Caco-2 (cell line): ENCODE results near the gene SORCS2. TPM values are rescaled to one million over a fixed set of nuclear protein-coding genes. Genes with fewer than 3 reads are reported as not detected.

Experiments
- BruUV-seq: library from RNA; stranded (reverse); fragments of 400-500 nt; replicated peaks from 2 replicates; lab custom pipeline; 2021; lab: Mats Ljungman, UMichigan
- CTCF ChIA-PET: fragments of 300-600 bp; sonication (Branson Sonifier 250); formaldehyde crosslinking; loops from one replicate; lab custom pipeline; 2022; ENCODE audit warnings: antibody characterized with exemption; lab: Charles Lee
- POLR2A ChIA-PET: fragments of 300-600 bp; sonication (Branson Sonifier 250); formaldehyde crosslinking; loops from one replicate; lab custom pipeline; 2022; ENCODE audit warnings: antibody characterized with exemption; lab: Charles Lee
- DNase-seq, 2 experiments: peaks; one replicate each; pipeline versions ENCODE4 v3.0.0 to v3.0.0-alpha.2; 2020 to 2022
- H3K27me3 ChIP-seq: replicated peaks from 2 replicates; pipeline ENCODE4 v1.6.0; 2011; ENCODE audit warnings: low read length; ENCODE audit not compliant: control insufficient read depth, insufficient read depth
- H3K36me3 ChIP-seq: 2 replicates; pipeline ENCODE4 v1.5.1; 2011; ENCODE audit warnings: low read length; ENCODE audit not compliant: control insufficient read depth, insufficient read depth
- H3K4me1 ChIP-seq: fragments of 250-450 bp; sonication (Bioruptor Pico); 2 replicates; pipeline ENCODE4 v1.5.1; 2020; ENCODE audit warnings: mild to moderate bottlenecking
- H3K4me3 ChIP-seq: 2 replicates; pipeline ENCODE4 v1.5.1; 2011; ENCODE audit warnings: low read depth, mild to moderate bottlenecking, control low read depth, low read length
- H3K9me3 ChIP-seq: fragments of 250-450 bp; sonication (Bioruptor Pico); 2 replicates; pipeline ENCODE4 v1.5.1; 2020; ENCODE audit warnings: mild to moderate bottlenecking, moderate library complexity
- H3K27ac Mint-ChIP-seq: one replicate; pipeline ENCODE4 v1.8.0; 2022; ENCODE audit warnings: mixed read lengths; ENCODE audit not compliant: unreplicated experiment
- H3K27me3 Mint-ChIP-seq: one replicate; pipeline ENCODE4 v1.8.0; 2022; ENCODE audit warnings: mixed read lengths; ENCODE audit not compliant: insufficient read depth, unreplicated experiment
- H3K36me3 Mint-ChIP-seq: one replicate; pipeline ENCODE4 v1.8.0; 2022; ENCODE audit warnings: mild to moderate bottlenecking, mixed read lengths; ENCODE audit not compliant: insufficient read depth, unreplicated experiment
- H3K4me1 Mint-ChIP-seq: one replicate; pipeline ENCODE4 v1.8.0; 2022; ENCODE audit warnings: low read depth, mixed read lengths; ENCODE audit not compliant: unreplicated experiment
- H3K4me3 Mint-ChIP-seq: one replicate; pipeline ENCODE4 v1.8.0; 2022; ENCODE audit warnings: mild to moderate bottlenecking, moderate library complexity, mixed read lengths; ENCODE audit not compliant: unreplicated experiment
- H3K9me3 Mint-ChIP-seq: one replicate; pipeline ENCODE4 v1.8.0; 2022; ENCODE audit warnings: mixed read lengths; ENCODE audit not compliant: unreplicated experiment
- intact Hi-C: fragments of 100-400 bp; cut with micrococcal nuclease; formaldehyde crosslinking; loops from one replicate; pipeline ENCODE4 v1.10.0; 2022; ENCODE audit not compliant: unreplicated experiment
- total RNA-seq: library from RNA; stranded (reverse); gene quantifications from 2 replicates; pipeline ENCODE4 v1.2.3, GENCODE V29; 2022
- TF ChIP-seq, protein P1 (sequence below), 2 experiments: fragments of 200-600 bp in 1 of 2; IDR thresholded peaks; 1 replicate in 1 of 2; 2 replicates in 1 of 2; pipeline versions ENCODE4 v1.5.1 to v1.8.0; 2011 to 2022; ENCODE audit warnings: antibody characterized with exemption in 1 of 2, control low read depth in 1 of 2, inconsistent platforms in 1 of 2, low read depth in 1 of 2, low read length in 1 of 2, mild to moderate bottlenecking in 1 of 2, moderate library complexity in 1 of 2; ENCODE audit not compliant: insufficient read depth in 1 of 2, severe bottlenecking in 1 of 2, unreplicated experiment in 1 of 2

Gene SORCS2
- total RNA-seq, 1 experiment from 2014 or later: 1.6 TPM

GRCh38 chr4:7255996-7256395 lies 63.7 kb downstream of the SORCS2 start:
- no TSS peak for BruUV-seq
- no peaks in the 10 kb centered on the region for H3K36me3 Mint-ChIP-seq
- no peak overlapping the region for H3K27ac Mint-ChIP-seq
- Histone ChIP-seq H3K36me3 (no peaks in the 10 kb centered on the region), H3K9me3 (no peaks in the 10 kb centered on the region), H3K27me3 (no peaks in the 10 kb centered on the region), H3K4me3 (no peak overlapping the region), H3K4me1 (no peaks in the 10 kb centered on the region)
- TF ChIP-seq, protein P1, sequence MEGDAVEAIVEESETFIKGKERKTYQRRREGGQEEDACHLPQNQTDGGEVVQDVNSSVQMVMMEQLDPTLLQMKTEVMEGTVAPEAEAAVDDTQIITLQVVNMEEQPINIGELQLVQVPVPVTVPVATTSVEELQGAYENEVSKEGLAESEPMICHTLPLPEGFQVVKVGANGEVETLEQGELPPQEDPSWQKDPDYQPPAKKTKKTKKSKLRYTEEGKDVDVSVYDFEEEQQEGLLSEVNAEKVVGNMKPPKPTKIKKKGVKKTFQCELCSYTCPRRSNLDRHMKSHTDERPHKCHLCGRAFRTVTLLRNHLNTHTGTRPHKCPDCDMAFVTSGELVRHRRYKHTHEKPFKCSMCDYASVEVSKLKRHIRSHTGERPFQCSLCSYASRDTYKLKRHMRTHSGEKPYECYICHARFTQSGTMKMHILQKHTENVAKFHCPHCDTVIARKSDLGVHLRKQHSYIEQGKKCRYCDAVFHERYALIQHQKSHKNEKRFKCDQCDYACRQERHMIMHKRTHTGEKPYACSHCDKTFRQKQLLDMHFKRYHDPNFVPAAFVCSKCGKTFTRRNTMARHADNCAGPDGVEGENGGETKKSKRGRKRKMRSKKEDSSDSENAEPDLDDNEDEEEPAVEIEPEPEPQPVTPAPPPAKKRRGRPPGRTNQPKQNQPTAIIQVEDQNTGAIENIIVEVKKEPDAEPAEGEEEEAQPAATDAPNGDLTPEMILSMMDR (IDR thresholded peaks at IDR 0.05; ENCODE audit: insufficient read depth in 1 of 2, low read depth in 1 of 2, low read length in 1 of 2, severe bottlenecking in 1 of 2, unreplicated experiment in 1 of 2): no peak
- intact Hi-C loops: no loop called here
- CTCF ChIA-PET: no interaction called here
- no peaks in the 10 kb centered on the region for H3K27me3 Mint-ChIP-seq
- no peak for DNase-seq
- H3K4me1 Mint-ChIP-seq: no peaks in the 10 kb centered on the region
- POLR2A ChIA-PET: no interaction called here
- H3K9me3 Mint-ChIP-seq: no peaks in the 10 kb centered on the region
- no peak overlapping the region for H3K4me3 Mint-ChIP-seq

- Histone ChIP-seq H3K36me3 (no peaks in the 10 kb centered on the region), H3K4me1 (no peaks in the 10 kb centered on the region), H3K4me3 (no peak overlapping the region), H3K27me3 (no peaks in the 10 kb centered on the region), H3K9me3 (no peaks in the 10 kb centered on the region)
- H3K4me3 Mint-ChIP-seq: no peak overlapping the region
- no peaks in the 10 kb centered on the region for H3K4me1 Mint-ChIP-seq
- H3K27me3 Mint-ChIP-seq: no peaks in the 10 kb centered on the region
- TF ChIP-seq, protein P1 (IDR thresholded peaks at IDR 0.05; ENCODE audit: insufficient read depth in 1 of 2, low read depth in 1 of 2, low read length in 1 of 2, severe bottlenecking in 1 of 2, unreplicated experiment in 1 of 2): no peak
- no peak overlapping the region for H3K27ac Mint-ChIP-seq
- no TSS peak for BruUV-seq
- ChIA-PET CTCF (no interaction called here), POLR2A (no interaction called here)
- DNase-seq: no peak
- no peaks in the 10 kb centered on the region for H3K36me3 Mint-ChIP-seq
- no peaks in the 10 kb centered on the region for H3K9me3 Mint-ChIP-seq
- intact Hi-C loops: no loop called here
Observed at GRCh38 chr4:7256984-7257810, 64.9 kb downstream of the SORCS2 start.

DNA sequence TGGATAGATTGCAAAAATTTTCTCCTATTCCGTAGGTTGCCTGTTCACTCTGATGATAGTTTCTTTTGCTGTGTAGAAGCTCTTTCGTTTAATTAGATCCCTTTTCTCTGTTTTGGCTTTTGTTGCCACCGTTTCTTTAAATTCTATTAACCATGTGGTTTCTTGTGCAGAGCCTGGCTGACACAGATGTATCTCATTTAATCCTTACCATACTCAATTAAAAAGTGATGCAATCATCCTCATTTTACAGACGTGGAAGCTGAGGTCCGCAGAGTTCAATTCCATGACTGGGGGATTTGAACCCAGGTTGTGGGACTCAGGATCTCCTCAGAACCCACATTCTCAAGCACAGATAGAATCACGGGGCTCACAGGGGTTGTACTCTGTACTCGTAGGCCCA lies 66.7 kb downstream of the SORCS2 start:
- no peak overlapping the region for H3K4me3 Mint-ChIP-seq
- intact Hi-C loops: no loop called here
- Histone ChIP-seq H3K9me3 (no peaks in the 10 kb centered on the region), H3K4me3 (no peak overlapping the region), H3K4me1 (no peaks in the 10 kb centered on the region), H3K36me3 (no peaks in the 10 kb centered on the region), H3K27me3 (no peaks in the 10 kb centered on the region)
- ChIA-PET CTCF (no interaction called here), POLR2A (no interaction called here)
- H3K36me3 Mint-ChIP-seq: no peaks in the 10 kb centered on the region
- no peaks in the 10 kb centered on the region for H3K4me1 Mint-ChIP-seq
- DNase-seq: no peak
- TF ChIP-seq, protein P1 (IDR thresholded peaks at IDR 0.05; ENCODE audit: insufficient read depth in 1 of 2, low read depth in 1 of 2, low read length in 1 of 2, severe bottlenecking in 1 of 2, unreplicated experiment in 1 of 2): no peak
- no TSS peak for BruUV-seq
- no peak overlapping the region for H3K27ac Mint-ChIP-seq
- no peaks in the 10 kb centered on the region for H3K27me3 Mint-ChIP-seq
- no peaks in the 10 kb centered on the region for H3K9me3 Mint-ChIP-seq
